22Rv1 (cell line): ENCODE results near the gene DCDC2.
A peak's percentile ranks its signal among the peaks of the same experiment; 100 is the strongest.

ENCODE experiments used
- H3K27ac ChIP-seq: fragments of 450-650 bp; 2 replicates; pipeline ENCODE4 v1.5.1; 2017
- CTCF ChIP-seq: fragments of 450-650 bp; IDR thresholded peaks from 2 replicates; pipeline ENCODE4 v1.5.1; 2017; ENCODE audit warnings: mild to moderate bottlenecking
- ZFX ChIP-seq: fragments of 450-650 bp; IDR thresholded peaks from 2 replicates; pipeline ENCODE4 v1.6.1; 2017; ENCODE audit warnings: antibody characterized with exemption, borderline replicate concordance

The DCDC2 gene

DNA sequence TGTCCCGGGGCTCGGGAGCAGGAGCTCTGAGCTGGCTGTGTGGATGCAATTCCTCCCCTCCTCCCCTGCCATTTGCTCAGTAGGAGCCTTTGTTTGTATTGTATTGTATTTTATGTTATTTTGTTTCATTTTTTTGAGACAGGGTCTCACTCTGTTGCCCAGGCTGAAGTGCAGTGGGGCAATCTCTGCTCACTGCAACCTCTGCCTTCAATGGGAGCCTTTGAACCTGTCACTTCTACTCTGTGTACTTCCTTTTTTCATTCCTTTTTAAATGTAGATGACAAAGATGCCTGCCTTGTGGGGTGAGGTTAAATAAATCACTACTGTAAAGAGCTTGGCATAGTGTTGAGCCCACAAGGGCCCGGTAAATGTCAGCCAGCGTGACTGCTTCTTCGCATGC is 70.6 kb downstream of the DCDC2 start:
- H3K27ac ChIP-seq, result no peak overlapping the region
- TF ChIP-seq ZFX, result no peak
- no peak for TF ChIP-seq CTCF

DNA sequence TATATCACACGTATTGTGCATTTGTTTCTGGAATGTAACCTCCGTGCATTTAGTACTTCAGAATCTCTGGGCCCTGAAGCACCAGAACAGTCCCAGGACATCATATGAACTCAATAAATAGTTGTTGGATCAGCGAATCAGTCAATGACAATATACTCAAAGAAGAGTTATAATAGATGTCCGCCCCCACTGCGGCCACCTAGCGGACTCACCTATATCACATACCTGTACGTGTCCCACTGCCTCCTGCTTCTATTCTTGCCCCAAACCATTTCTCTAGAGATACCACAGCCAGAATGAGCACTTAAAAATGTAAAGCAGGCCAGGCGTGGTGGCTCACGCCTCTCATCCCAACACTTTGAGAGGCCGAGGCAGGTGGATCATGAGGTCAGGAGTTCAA is 73.9 kb downstream of the DCDC2 start:
- no peak overlapping the region for H3K27ac ChIP-seq
- TF ChIP-seq ZFX (no peak), CTCF (no peak)

GRCh38 chr6:24283043-24283985 is 74.5 kb downstream of the DCDC2 start:
- TF ChIP-seq CTCF (peak; percentile 92), ZFX (no peak)
- no peak overlapping the region for H3K27ac ChIP-seq

DNA sequence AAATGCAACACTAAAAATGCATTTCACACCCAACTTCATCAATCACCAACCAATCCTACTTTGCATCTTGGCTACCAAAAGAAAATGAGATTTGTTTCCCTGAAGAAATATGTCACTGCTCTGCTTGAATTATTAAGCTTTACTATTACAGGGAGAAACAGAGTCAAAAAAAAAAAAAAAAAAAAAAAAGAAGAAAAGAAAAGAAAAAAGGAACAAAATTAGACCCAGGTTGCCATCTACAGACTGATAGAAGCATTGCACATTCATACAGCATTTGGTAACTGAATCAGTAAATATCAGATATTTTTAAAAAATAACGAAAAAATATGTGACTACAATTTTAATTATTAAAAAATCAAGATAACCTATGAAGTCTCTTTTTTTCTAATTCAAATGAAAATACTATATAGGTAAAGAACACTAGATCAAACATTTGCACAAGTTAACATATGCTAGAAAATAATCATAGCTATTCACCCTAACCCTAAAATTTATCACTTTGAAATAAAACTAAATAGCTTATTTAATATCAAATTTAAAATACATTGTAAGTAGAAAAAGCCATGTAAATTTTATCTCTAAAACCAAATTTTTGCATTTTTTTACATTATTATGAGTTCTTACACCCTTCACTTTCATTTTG is 83.3 kb downstream of the DCDC2 start:
- TF ChIP-seq CTCF (peak; percentile 81), ZFX (no peak)
- H3K27ac ChIP-seq, result no peak overlapping the region

- H3K27ac ChIP-seq, result no peak overlapping the region
- TF ChIP-seq CTCF (no peak), ZFX (no peak)
Observed at GRCh38 chr6:24273096-24273870, 84.6 kb downstream of the DCDC2 start.

- TF ChIP-seq ZFX (no peak), CTCF (no peak)
Observed at GRCh38 chr6:24272553-24272952, 85.3 kb downstream of the DCDC2 start.

More at GRCh38 chr6:24272553-24272952, 85.3 kb downstream of the DCDC2 start:
- H3K27ac ChIP-seq, result no peak overlapping the region
